ENCODE results near the gene ATG7. TPM values are rescaled to one million over a fixed set of nuclear protein-coding genes. Genes with fewer than 3 reads are reported as not detected.

The ATG7 gene
- total RNA-seq, 5 donors from 2014 or later (not counting 1 experiment from before 2014, with no cell fraction given), result 29.0 to 39.3 (median 37.4) TPM

DNA sequence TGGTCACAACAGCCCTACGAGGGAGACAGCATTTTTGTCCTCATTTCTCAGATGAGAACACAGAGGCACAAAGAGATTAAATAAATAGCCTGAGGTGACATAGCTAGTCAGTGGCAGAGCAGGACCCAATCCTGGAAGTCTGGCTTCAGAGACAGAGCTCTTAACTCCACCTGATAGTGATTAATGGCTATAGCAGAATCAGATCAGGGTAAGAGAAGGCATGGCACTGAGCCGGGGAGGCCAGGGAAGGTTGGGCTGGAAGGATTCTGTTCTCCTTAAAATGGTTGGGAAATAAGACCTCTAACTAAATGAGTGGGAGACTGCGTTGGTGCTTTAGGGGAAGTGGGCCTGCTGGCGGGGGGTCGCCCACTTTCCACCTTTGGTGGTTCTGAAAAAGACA, 267.0 kb downstream of the ATG7 start:
- Histone ChIP-seq H3K4me3 (ENCODE audit: control insufficient read depth in 1 of 2, extremely low read depth in 1 of 2, low read length in 1 of 2) (no peak overlapping the region), H3K36me3 (ENCODE audit: control insufficient read depth in 2 of 2, extremely low read depth in 1 of 2, insufficient read depth in 1 of 2, low read length in 1 of 2) (no peaks in the 10 kb centered on the region), H3K9me3 (no peaks in the 10 kb centered on the region), H3K27ac (ENCODE audit: low read length) (no peak overlapping the region), H3K27me3 (replicated peaks in 1 of 2; ENCODE audit: control insufficient read depth in 2 of 2, extremely low read depth in 1 of 2, insufficient read depth in 2 of 2, low read length in 1 of 2) (no peaks in the 10 kb centered on the region), H3K4me1 (ENCODE audit: control insufficient read depth in 1 of 2, extremely low read depth in 1 of 2, insufficient read depth in 2 of 2, low read length in 2 of 2) (peaks cover 0 to 2% of the 10 kb centered on the region in 2 experiments)
- peaks cover 4% of the 10 kb centered on the region for H3K36me3 Mint-ChIP-seq
- no peaks in the 10 kb centered on the region for H3K27me3 Mint-ChIP-seq
- WGBS (ENCODE audit: insufficient coverage), result 100% methylated on average over 1 of the region's 5 CpGs
- no peaks in the 10 kb centered on the region for H3K4me1 Mint-ChIP-seq
- H3K9me3 Mint-ChIP-seq, result no peaks in the 10 kb centered on the region
- ChIA-PET POLR2A (interaction anchor here in 1 of 2 donors (0.7 kb wide), 1 partner anchor 107 kb away, joined by 3 read pairs; no protein-coding TSS in a partner anchor), CTCF (interaction anchor here in 1 of 2 donors (0.6 kb wide), 1 partner anchor 1213 kb away, joined by 4 read pairs; no protein-coding TSS in a partner anchor)
- no peak for DNase-seq
- peak overlapping the region in 1 of 2 donors; percentile 25 for H3K27ac Mint-ChIP-seq
- no peak overlapping the region for H3K4me3 Mint-ChIP-seq
- no peak for ATAC-seq (replicated peaks in 1 of 4)

GRCh38 chr3:11539677-11540076, 267.5 kb downstream of the ATG7 start:
- ChIA-PET CTCF (no interaction called here), POLR2A (interaction anchor here in 1 of 2 donors (0.7 kb wide), 1 partner anchor 106 kb away, joined by 3 read pairs; no protein-coding TSS in a partner anchor)
- Histone ChIP-seq H3K27me3 (replicated peaks in 1 of 2; ENCODE audit: control insufficient read depth in 2 of 2, extremely low read depth in 1 of 2, insufficient read depth in 2 of 2, low read length in 1 of 2) (no peaks in the 10 kb centered on the region), H3K4me1 (ENCODE audit: control insufficient read depth in 1 of 2, extremely low read depth in 1 of 2, insufficient read depth in 2 of 2, low read length in 2 of 2) (peaks cover 0 to 2% of the 10 kb centered on the region in 2 experiments), H3K4me3 (ENCODE audit: control insufficient read depth in 1 of 2, extremely low read depth in 1 of 2, low read length in 1 of 2) (no peak overlapping the region), H3K36me3 (ENCODE audit: control insufficient read depth in 2 of 2, extremely low read depth in 1 of 2, insufficient read depth in 1 of 2, low read length in 1 of 2) (no peaks in the 10 kb centered on the region), H3K27ac (ENCODE audit: low read length) (no peak overlapping the region), H3K9me3 (no peaks in the 10 kb centered on the region)
- WGBS (ENCODE audit: insufficient coverage), result 97% methylated on average over 11 of the region's 14 CpGs
- no peak for DNase-seq
- no peaks in the 10 kb centered on the region for H3K4me1 Mint-ChIP-seq
- no peak for ATAC-seq (replicated peaks in 1 of 4)
- H3K27ac Mint-ChIP-seq, result no peak overlapping the region
- H3K27me3 Mint-ChIP-seq, result no peaks in the 10 kb centered on the region
- H3K9me3 Mint-ChIP-seq, result no peaks in the 10 kb centered on the region
- peaks cover 4% of the 10 kb centered on the region for H3K36me3 Mint-ChIP-seq
- no peak overlapping the region for H3K4me3 Mint-ChIP-seq

- Histone ChIP-seq H3K9me3 (no peaks in the 10 kb centered on the region), H3K27ac (ENCODE audit: low read length) (no peak overlapping the region), H3K4me1 (ENCODE audit: control insufficient read depth in 1 of 2, extremely low read depth in 1 of 2, insufficient read depth in 2 of 2, low read length in 2 of 2) (peaks cover 0 to 2% of the 10 kb centered on the region in 2 experiments), H3K36me3 (ENCODE audit: control insufficient read depth in 2 of 2, extremely low read depth in 1 of 2, insufficient read depth in 1 of 2, low read length in 1 of 2) (peaks cover 0 to under 1% of the 10 kb centered on the region in 2 donors), H3K4me3 (ENCODE audit: control insufficient read depth in 1 of 2, extremely low read depth in 1 of 2, low read length in 1 of 2) (no peak overlapping the region), H3K27me3 (replicated peaks in 1 of 2; ENCODE audit: control insufficient read depth in 2 of 2, extremely low read depth in 1 of 2, insufficient read depth in 2 of 2, low read length in 1 of 2) (no peaks in the 10 kb centered on the region)
- H3K4me1 Mint-ChIP-seq, result no peaks in the 10 kb centered on the region
- H3K4me3 Mint-ChIP-seq, result no peak overlapping the region
- H3K36me3 Mint-ChIP-seq, result peaks cover 4% of the 10 kb centered on the region
- no peaks in the 10 kb centered on the region for H3K9me3 Mint-ChIP-seq
- WGBS (ENCODE audit: insufficient coverage), result 94% methylated on average over 11 of the region's 16 CpGs
- no peak for ATAC-seq (replicated peaks in 1 of 4)
- H3K27me3 Mint-ChIP-seq, result no peaks in the 10 kb centered on the region
- ChIA-PET CTCF (interaction anchor here in 1 of 2 donors (0.6 kb wide), 1 partner anchor 97 kb away, joined by 4 read pairs; no protein-coding TSS in a partner anchor), POLR2A (no interaction called here)
- no peak for DNase-seq
- H3K27ac Mint-ChIP-seq, result no peak overlapping the region
Observed at GRCh38 chr3:11541321-11542303, 269.4 kb downstream of the ATG7 start.

DNA sequence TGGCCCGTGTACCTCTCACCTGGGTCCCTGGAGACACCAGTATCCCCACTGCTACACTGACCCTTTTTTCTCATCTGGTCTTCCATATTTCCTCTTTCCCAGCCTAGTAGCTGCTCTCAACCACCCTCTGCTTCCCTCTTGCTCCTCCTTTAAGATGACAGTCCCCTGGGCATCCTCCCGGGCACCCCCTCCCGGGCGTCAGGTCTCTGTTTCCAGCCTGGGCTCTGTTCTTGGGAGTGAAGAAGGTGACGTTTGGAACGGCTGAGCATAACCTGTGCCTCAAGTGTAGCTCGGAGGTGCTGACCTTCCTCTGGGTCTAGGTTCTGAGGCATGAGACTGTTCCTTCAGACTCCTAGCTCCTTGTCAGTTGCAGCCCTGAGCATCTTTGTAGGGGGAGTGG, 270.4 kb downstream of the ATG7 start:
- peaks cover 0 to 4% of the 10 kb centered on the region in 2 donors for H3K36me3 ChIP-seq (ENCODE audit: control insufficient read depth in 2 of 2, extremely low read depth in 1 of 2, insufficient read depth in 1 of 2, low read length in 1 of 2)
- H3K27me3 ChIP-seq (replicated peaks in 1 of 2; ENCODE audit: control insufficient read depth in 2 of 2, extremely low read depth in 1 of 2, insufficient read depth in 2 of 2, low read length in 1 of 2), result no peaks in the 10 kb centered on the region
- peaks cover 0 to 2% of the 10 kb centered on the region in 2 experiments for H3K4me1 ChIP-seq (ENCODE audit: control insufficient read depth in 1 of 2, extremely low read depth in 1 of 2, insufficient read depth in 2 of 2, low read length in 2 of 2)
- H3K36me3 Mint-ChIP-seq, result peaks cover 4% of the 10 kb centered on the region
- ATAC-seq (replicated peaks in 1 of 4), result no peak
- H3K27me3 Mint-ChIP-seq, result no peaks in the 10 kb centered on the region
- WGBS (ENCODE audit: insufficient coverage), result 87% methylated on average over 4 of the region's 7 CpGs
- no peaks in the 10 kb centered on the region for H3K9me3 Mint-ChIP-seq
- H3K4me3 Mint-ChIP-seq, result no peak overlapping the region
- no peak overlapping the region for H3K27ac ChIP-seq (ENCODE audit: low read length)
- CTCF ChIA-PET, result interaction anchor here in 1 of 2 donors (0.6 kb wide), 1 partner anchor 9 kb away, joined by 3 read pairs; no protein-coding TSS in a partner anchor
- H3K27ac Mint-ChIP-seq, result no peak overlapping the region
- POLR2A ChIA-PET, result no interaction called here
- H3K4me3 ChIP-seq (ENCODE audit: control insufficient read depth in 1 of 2, extremely low read depth in 1 of 2, low read length in 1 of 2), result no peak overlapping the region
- no peaks in the 10 kb centered on the region for H3K4me1 Mint-ChIP-seq
- no peaks in the 10 kb centered on the region for H3K9me3 ChIP-seq
- DNase-seq, result no peak

DNA sequence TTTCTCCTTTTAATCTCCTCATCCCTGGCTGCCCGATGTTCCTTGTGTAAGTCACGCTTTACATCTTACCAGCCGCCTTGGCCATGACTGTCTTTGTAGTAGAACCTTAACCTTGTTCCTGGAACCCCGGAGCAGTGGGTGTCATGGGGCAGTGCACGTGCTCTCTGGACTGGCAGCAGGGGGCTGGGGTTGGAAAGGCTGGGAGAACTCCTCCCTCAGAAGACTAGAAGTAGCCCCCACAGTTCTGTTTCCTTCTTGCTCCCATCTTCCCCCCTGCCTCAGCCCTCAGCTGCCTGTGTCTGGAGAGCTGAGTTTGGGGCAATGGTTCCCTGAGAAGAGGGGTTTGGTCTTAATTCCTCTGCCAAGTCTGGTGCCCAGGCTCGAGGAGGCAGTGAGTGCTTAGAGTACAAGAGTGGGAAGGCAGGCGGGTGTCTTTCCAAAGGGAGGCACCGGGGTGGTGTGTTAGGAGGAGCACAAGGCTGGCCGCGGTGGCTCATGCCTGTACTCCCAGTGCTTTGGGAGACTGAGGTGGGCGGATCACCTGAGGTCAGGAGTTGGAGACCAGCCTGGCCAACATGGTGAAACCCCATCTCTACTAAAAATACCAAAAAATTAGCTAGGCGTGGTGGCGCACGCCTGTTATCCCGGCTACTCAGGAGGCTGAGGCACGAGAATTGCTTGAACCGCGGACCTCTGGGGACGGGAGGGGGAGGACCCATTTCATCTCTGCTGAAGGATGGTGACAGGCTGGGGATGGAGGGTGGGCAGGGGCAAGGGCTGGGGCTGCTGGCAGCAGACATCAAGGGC, 271.1 kb downstream of the ATG7 start:
- H3K27ac ChIP-seq (ENCODE audit: low read length), result no peak overlapping the region
- ChIA-PET CTCF (no interaction called here), POLR2A (no interaction called here)
- no peaks in the 10 kb centered on the region for H3K9me3 ChIP-seq
- no peaks in the 10 kb centered on the region for H3K27me3 ChIP-seq (replicated peaks in 1 of 2; ENCODE audit: control insufficient read depth in 2 of 2, extremely low read depth in 1 of 2, insufficient read depth in 2 of 2, low read length in 1 of 2)
- 94% methylated on average over 10 of the region's 19 CpGs for WGBS (ENCODE audit: insufficient coverage)
- Mint-ChIP-seq H3K4me1 (no peaks in the 10 kb centered on the region), H3K36me3 (peaks cover 4% of the 10 kb centered on the region), H3K9me3 (no peaks in the 10 kb centered on the region), H3K27ac (no peak overlapping the region), H3K27me3 (no peaks in the 10 kb centered on the region), H3K4me3 (no peak overlapping the region)
- H3K4me3 ChIP-seq (ENCODE audit: control insufficient read depth in 1 of 2, extremely low read depth in 1 of 2, low read length in 1 of 2), result no peak overlapping the region
- peaks cover 0 to 4% of the 10 kb centered on the region in 2 donors for H3K36me3 ChIP-seq (ENCODE audit: control insufficient read depth in 2 of 2, extremely low read depth in 1 of 2, insufficient read depth in 1 of 2, low read length in 1 of 2)
- ATAC-seq (replicated peaks in 1 of 4) (no peak), DNase-seq (no peak)
- peaks cover 0 to 2% of the 10 kb centered on the region in 2 experiments for H3K4me1 ChIP-seq (ENCODE audit: control insufficient read depth in 1 of 2, extremely low read depth in 1 of 2, insufficient read depth in 2 of 2, low read length in 2 of 2)

- Mint-ChIP-seq H3K27me3 (no peaks in the 10 kb centered on the region), H3K9me3 (no peaks in the 10 kb centered on the region), H3K27ac (no peak overlapping the region), H3K4me1 (no peaks in the 10 kb centered on the region), H3K4me3 (no peak overlapping the region), H3K36me3 (peaks cover 4% of the 10 kb centered on the region)
- Histone ChIP-seq H3K4me1 (ENCODE audit: control insufficient read depth in 1 of 2, extremely low read depth in 1 of 2, insufficient read depth in 2 of 2, low read length in 2 of 2) (peaks cover 0 to 2% of the 10 kb centered on the region in 2 experiments), H3K27me3 (replicated peaks in 1 of 2; ENCODE audit: control insufficient read depth in 2 of 2, extremely low read depth in 1 of 2, insufficient read depth in 2 of 2, low read length in 1 of 2) (no peaks in the 10 kb centered on the region), H3K4me3 (ENCODE audit: control insufficient read depth in 1 of 2, extremely low read depth in 1 of 2, low read length in 1 of 2) (no peak overlapping the region), H3K9me3 (no peaks in the 10 kb centered on the region), H3K27ac (ENCODE audit: low read length) (no peak overlapping the region), H3K36me3 (ENCODE audit: control insufficient read depth in 2 of 2, extremely low read depth in 1 of 2, insufficient read depth in 1 of 2, low read length in 1 of 2) (peaks cover 0 to 4% of the 10 kb centered on the region in 2 donors)
- CTCF ChIA-PET, result no interaction called here
- 89% methylated on average over 4 of the region's 6 CpGs for WGBS (ENCODE audit: insufficient coverage)
- DNase-seq, result no peak
- POLR2A ChIA-PET, result no interaction called here
- ATAC-seq (replicated peaks in 1 of 4), result no peak
Observed at GRCh38 chr3:11543948-11544387, 271.8 kb downstream of the ATG7 start.

Measured in T-cell (primary cell).